OCI-LY7 (cell line): ENCODE results near the gene NUP133. TPM values are rescaled to one million over a fixed set of nuclear protein-coding genes. Genes with fewer than 3 reads are reported as not detected.

Source experiments
- BruUV-seq: library from RNA; stranded (reverse); fragments of 400-500 nt; replicated peaks from 2 replicates; lab custom pipeline; 2021; lab: Mats Ljungman, UMichigan
- CTCF ChIA-PET: fragments of 300-600 bp; sonication (Branson Sonifier 250); formaldehyde crosslinking; loops from one replicate; lab custom pipeline; 2022; ENCODE audit warnings: antibody characterized with exemption; ENCODE audit not compliant: unreplicated experiment; lab: Charles Lee
- POLR2A ChIA-PET: fragments of 300-600 bp; sonication (Branson Sonifier 250); formaldehyde crosslinking; loops from one replicate; lab custom pipeline; 2022; ENCODE audit warnings: antibody characterized with exemption; lab: Charles Lee
- DNase-seq: peaks from one replicate; pipeline ENCODE4 v3.0.0-alpha.2; 2015; ENCODE audit warnings: low spot score
- H2AFZ ChIP-seq: fragments of 200-600 bp; sonication (generic), shearing (Covaris generic); 2 replicates; pipeline ENCODE4 v1.6.1; 2014; ENCODE audit warnings: mild to moderate bottlenecking, antibody characterized with exemption, low read length, moderate library complexity
- H3K27ac ChIP-seq: fragments of 200-600 bp; sonication (generic); 2 replicates; pipeline ENCODE4 v1.5.1; 2014; ENCODE audit warnings: mixed run types, low read depth, mild to moderate bottlenecking, moderate library complexity, low read length, inconsistent platforms; ENCODE audit not compliant: poor library complexity, severe bottlenecking
- H3K36me3 ChIP-seq: fragments of 200-600 bp; sonication (generic); 2 replicates; pipeline ENCODE4 v1.6.1; 2014; ENCODE audit warnings: mild to moderate bottlenecking, antibody characterized with exemption, low read length, moderate library complexity, mixed read lengths; ENCODE audit not compliant: insufficient read depth
- H3K4me1 ChIP-seq: fragments of 200-600 bp; sonication (generic); 2 replicates; pipeline ENCODE4 v1.5.1; 2014; ENCODE audit warnings: mild to moderate bottlenecking, low read length; ENCODE audit not compliant: insufficient read depth, poor library complexity, severe bottlenecking
- H3K4me2 ChIP-seq: fragments of 200-600 bp; sonication (generic); 2 replicates; pipeline ENCODE4 v1.6.1; 2014; ENCODE audit warnings: mild to moderate bottlenecking, low read length
- H3K4me3 ChIP-seq: fragments of 200-600 bp; sonication (generic); 2 replicates; pipeline ENCODE4 v1.5.1; 2014; ENCODE audit warnings: mild to moderate bottlenecking, low read depth, low read length; ENCODE audit not compliant: poor library complexity, severe bottlenecking
- H3K79me2 ChIP-seq: fragments of 200-600 bp; sonication (generic); 2 replicates; pipeline ENCODE4 v1.6.1; 2016; ENCODE audit warnings: low read depth, mild to moderate bottlenecking, low read length, moderate library complexity, mixed read lengths; ENCODE audit not compliant: insufficient read depth
- H3K9me2 ChIP-seq: fragments of 200-600 bp; sonication (generic); 2 replicates; pipeline ENCODE4 v1.6.1; 2016; ENCODE audit warnings: mild to moderate bottlenecking, low read length, mixed read lengths; ENCODE audit not compliant: insufficient read depth
- H3K9me3 ChIP-seq: fragments of 200-600 bp; sonication (generic); 2 replicates; pipeline ENCODE4 v1.6.1; 2014; ENCODE audit warnings: mild to moderate bottlenecking, mixed run types, low read length, mixed read lengths
- H4K20me1 ChIP-seq: fragments of 200-600 bp; sonication (generic); 2 replicates; pipeline ENCODE4 v1.6.1; 2014; ENCODE audit warnings: mild to moderate bottlenecking, antibody characterized with exemption, low read length, moderate library complexity, mixed read lengths; ENCODE audit not compliant: insufficient read depth
- EZH2phosphoT487 ChIP-seq: fragments of 200-600 bp; sonication (generic); IDR thresholded peaks from 2 replicates; pipeline ENCODE4 v1.6.1; 2018; ENCODE audit warnings: low read depth, borderline replicate concordance, mild to moderate bottlenecking, mixed run types, antibody characterized with exemption, low read length, moderate library complexity, mixed read lengths
- intact Hi-C: fragments of 100-400 bp; cut with micrococcal nuclease; formaldehyde crosslinking; loops from one replicate; pipeline ENCODE4 v1.10.0; 2022; ENCODE audit not compliant: unreplicated experiment
- total RNA-seq, 2 experiments: library from RNA; depleted of rRNA in 1 of 2; stranded (reverse); fragments of >200 nt in 1 of 2; shearing (Covaris generic) in 1 of 2; gene quantifications; 2 replicates each; pipeline ENCODE4 v1.2.3, GENCODE V29; 2014 to 2022
- TF ChIP-seq, protein P1 (sequence below): fragments of 200-600 bp; sonication (generic); conservative IDR thresholded peaks from 2 replicates; pipeline ENCODE4 v1.5.1; 2014; ENCODE audit warnings: mild to moderate bottlenecking, antibody characterized with exemption, low read length, moderate library complexity, mixed read lengths

Gene NUP133
- total RNA-seq, 2 experiments from 2014 or later, result 33.0 to 50.4 TPM

DNA sequence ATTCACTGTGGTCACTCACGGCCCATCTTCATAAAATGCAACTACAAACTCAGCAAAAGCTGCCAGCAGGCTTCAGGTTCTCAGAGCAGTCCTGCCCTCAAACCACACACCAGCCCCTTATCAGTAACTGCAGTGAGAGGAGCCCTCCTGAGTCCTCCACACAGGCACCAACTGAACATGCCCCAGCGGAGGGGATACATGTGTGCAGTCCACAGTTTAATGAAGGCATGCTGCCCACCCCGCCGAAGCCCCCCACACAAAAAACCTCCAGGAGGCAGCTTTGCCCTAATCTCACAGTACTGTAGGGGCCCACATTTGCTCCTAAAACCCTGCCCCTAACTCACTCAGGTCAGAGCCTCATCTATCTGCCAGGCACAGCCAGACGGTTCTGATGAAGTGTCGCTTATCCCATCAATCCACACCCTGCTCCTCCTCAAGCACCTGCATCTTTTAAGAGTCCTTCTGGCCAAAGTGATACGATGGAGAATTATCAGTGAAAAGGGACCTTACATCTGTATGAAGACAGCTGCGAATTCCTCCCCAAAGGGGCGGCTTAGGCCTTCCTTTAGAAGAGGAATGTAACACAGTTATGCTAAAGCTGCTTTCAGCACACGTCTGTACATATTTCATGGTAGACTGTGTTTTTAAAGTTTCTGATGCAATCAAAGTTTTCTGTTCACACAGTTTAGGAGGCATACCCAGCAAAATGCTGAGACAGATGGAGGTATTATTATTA lies 46.9 kb upstream of the NUP133 start:
- Histone ChIP-seq H2AFZ (no peak overlapping the region), H3K4me2 (no peak overlapping the region), H3K9me3 (no peaks in the 10 kb centered on the region), H3K36me3 (no peaks in the 10 kb centered on the region), H3K4me3 (no peak overlapping the region), H3K27ac (no peak overlapping the region), H3K9me2 (no peaks in the 10 kb centered on the region), H3K79me2 (peaks cover 17% of the 10 kb centered on the region; the same call in 1 of the 2 replicates), H4K20me1 (no peaks in the 10 kb centered on the region), H3K4me1 (peaks cover 17% of the 10 kb centered on the region)
- BruUV-seq, result no TSS peak
- TF ChIP-seq, protein P1, sequence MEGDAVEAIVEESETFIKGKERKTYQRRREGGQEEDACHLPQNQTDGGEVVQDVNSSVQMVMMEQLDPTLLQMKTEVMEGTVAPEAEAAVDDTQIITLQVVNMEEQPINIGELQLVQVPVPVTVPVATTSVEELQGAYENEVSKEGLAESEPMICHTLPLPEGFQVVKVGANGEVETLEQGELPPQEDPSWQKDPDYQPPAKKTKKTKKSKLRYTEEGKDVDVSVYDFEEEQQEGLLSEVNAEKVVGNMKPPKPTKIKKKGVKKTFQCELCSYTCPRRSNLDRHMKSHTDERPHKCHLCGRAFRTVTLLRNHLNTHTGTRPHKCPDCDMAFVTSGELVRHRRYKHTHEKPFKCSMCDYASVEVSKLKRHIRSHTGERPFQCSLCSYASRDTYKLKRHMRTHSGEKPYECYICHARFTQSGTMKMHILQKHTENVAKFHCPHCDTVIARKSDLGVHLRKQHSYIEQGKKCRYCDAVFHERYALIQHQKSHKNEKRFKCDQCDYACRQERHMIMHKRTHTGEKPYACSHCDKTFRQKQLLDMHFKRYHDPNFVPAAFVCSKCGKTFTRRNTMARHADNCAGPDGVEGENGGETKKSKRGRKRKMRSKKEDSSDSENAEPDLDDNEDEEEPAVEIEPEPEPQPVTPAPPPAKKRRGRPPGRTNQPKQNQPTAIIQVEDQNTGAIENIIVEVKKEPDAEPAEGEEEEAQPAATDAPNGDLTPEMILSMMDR, result no peak
- no peak for TF ChIP-seq EZH2phosphoT487
- DNase-seq, result no peak
- ChIA-PET POLR2A (interaction anchor here (0.6 to 0.9 kb wide), 4 partner anchors 11 to 1415 kb away, joined by 3 to 5 read pairs (median 4); no protein-coding TSS in a partner anchor), CTCF (no interaction called here)
- intact Hi-C loops, result loop anchor here (5.0 kb wide), 1 partner anchor 1867 kb away; the partner anchor contains the start of gene EGLN1

GRCh38 chr1:229553621-229554130 lies 45.5 kb upstream of the NUP133 start:
- Histone ChIP-seq H4K20me1 (no peaks in the 10 kb centered on the region), H2AFZ (no peak overlapping the region), H3K4me3 (no peak overlapping the region), H3K9me3 (no peaks in the 10 kb centered on the region), H3K9me2 (no peaks in the 10 kb centered on the region), H3K4me1 (peaks cover 13% of the 10 kb centered on the region), H3K4me2 (no peak overlapping the region), H3K27ac (no peak overlapping the region), H3K36me3 (no peaks in the 10 kb centered on the region), H3K79me2 (peaks cover 17% of the 10 kb centered on the region; the same call in 1 of the 2 replicates)
- BruUV-seq, result no TSS peak
- CTCF ChIA-PET, result no interaction called here
- TF ChIP-seq, protein P1, result no peak
- no peak for TF ChIP-seq EZH2phosphoT487
- no peak for DNase-seq
- intact Hi-C loops, result no loop called here
- POLR2A ChIA-PET, result no interaction called here

DNA sequence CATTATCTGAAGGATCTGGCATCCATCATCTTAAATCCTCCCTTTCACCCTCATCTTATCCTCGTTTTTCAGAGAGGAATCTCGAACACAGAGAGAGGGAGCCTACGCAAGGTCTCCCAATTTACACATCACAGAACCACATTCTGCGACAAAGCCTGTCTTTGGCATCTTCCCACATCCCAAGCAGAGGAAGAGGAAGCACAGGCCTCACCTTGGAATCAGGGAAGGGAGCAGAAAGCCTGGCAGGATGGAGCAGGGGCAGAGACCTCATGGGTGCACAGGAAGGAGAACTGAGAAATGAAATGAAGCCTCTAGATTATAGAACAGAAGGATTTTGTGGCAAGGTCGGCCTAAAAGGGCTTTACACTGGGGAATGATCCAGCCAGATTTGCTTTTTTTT lies 44.6 kb upstream of the NUP133 start:
- BruUV-seq, result no TSS peak
- Histone ChIP-seq H3K36me3 (peaks cover under 1% of the 10 kb centered on the region; the same call in 1 of the 2 replicates), H3K79me2 (peaks cover 16% of the 10 kb centered on the region; the same call in 1 of the 2 replicates), H3K9me2 (no peaks in the 10 kb centered on the region), H3K4me3 (no peak overlapping the region), H3K27ac (no peak overlapping the region), H2AFZ (no peak overlapping the region), H4K20me1 (no peaks in the 10 kb centered on the region), H3K4me1 (peaks cover 13% of the 10 kb centered on the region), H3K9me3 (no peaks in the 10 kb centered on the region), H3K4me2 (no peak overlapping the region)
- CTCF ChIA-PET, result no interaction called here
- POLR2A ChIA-PET, result no interaction called here
- intact Hi-C loops, result no loop called here
- TF ChIP-seq, protein P1, result no peak
- no peak for TF ChIP-seq EZH2phosphoT487
- no peak for DNase-seq
